ENCODE data around the gene PRKCH. TPM values are rescaled to one million over a fixed set of nuclear protein-coding genes. Genes with fewer than 3 reads are reported as not detected.

PRKCH gene
- total RNA-seq, 1 donor from 2014 or later: 0.30 TPM

- no peak for TF ChIP-seq CTCF (conservative IDR thresholded peaks at IDR 0.05)
- no peak for DNase-seq (ENCODE audit: low read depth, low spot score)
- Mint-ChIP-seq H3K27me3 (ENCODE audit: low read depth) (no peaks in the 10 kb centered on the region), H3K4me3 (no peak overlapping the region), H3K27ac (ENCODE audit: unreplicated experiment) (no peak overlapping the region), H3K4me1 (no peaks in the 10 kb centered on the region), H3K9me3 (no peaks in the 10 kb centered on the region), H3K36me3 (ENCODE audit: low read depth) (no peaks in the 10 kb centered on the region)
Measured at GRCh38 chr14:61584331-61584741, 263.0 kb downstream of the PRKCH start.

DNA sequence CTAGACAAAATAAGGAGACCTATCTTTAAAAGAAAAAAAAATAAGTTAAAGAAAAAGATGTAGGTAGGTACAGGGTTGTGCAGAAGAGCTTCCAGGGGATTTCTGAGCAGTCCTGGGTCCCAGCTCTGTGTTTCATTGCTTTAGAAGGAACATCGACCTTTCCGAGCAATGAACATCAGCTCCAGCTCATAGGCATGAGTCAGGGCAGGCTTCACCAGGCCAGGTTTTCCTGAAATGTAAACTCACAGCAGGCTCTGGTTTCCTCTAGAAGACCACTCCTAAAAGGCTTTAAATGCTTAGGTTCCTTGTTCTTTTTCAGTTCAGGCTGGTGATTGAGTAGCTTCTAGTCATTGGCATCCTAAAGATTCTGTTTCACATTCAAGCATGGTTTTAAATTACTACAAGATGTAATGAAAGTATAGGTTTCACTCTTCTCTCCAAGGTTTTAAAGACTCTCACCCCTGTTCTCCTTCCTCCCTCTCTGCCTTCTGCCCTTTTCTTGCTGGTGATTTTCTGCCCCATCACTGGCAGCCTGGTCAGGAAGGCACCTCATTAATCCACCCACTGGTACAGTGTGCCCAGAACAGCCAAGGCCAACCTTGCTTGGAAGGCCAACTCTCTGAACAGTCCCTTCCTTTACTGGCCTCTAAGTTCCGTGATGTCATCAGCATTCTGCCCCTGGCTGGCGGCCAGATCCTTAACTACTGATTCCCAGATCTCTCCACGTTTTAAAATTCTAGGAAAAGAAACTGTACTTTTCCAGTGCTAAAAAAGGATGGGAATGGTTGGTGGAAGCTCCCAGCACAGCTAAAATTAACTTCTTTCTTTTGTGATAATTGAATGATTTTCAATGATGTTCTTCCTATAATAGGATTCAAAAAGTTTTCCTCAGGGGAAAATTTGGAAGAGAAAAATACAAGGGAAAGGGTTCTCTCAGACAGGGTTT is 264.5 kb downstream of the PRKCH start:
- H3K4me3 Mint-ChIP-seq: no peak overlapping the region
- H3K27ac Mint-ChIP-seq (ENCODE audit: unreplicated experiment): no peak overlapping the region
- H3K9me3 Mint-ChIP-seq: no peaks in the 10 kb centered on the region
- DNase-seq (ENCODE audit: low read depth, low spot score): no peak
- H3K4me1 Mint-ChIP-seq: no peaks in the 10 kb centered on the region
- H3K27me3 Mint-ChIP-seq (ENCODE audit: low read depth): no peaks in the 10 kb centered on the region
- no peaks in the 10 kb centered on the region for H3K36me3 Mint-ChIP-seq (ENCODE audit: low read depth)
- no peak for TF ChIP-seq CTCF (conservative IDR thresholded peaks at IDR 0.05)

DNA sequence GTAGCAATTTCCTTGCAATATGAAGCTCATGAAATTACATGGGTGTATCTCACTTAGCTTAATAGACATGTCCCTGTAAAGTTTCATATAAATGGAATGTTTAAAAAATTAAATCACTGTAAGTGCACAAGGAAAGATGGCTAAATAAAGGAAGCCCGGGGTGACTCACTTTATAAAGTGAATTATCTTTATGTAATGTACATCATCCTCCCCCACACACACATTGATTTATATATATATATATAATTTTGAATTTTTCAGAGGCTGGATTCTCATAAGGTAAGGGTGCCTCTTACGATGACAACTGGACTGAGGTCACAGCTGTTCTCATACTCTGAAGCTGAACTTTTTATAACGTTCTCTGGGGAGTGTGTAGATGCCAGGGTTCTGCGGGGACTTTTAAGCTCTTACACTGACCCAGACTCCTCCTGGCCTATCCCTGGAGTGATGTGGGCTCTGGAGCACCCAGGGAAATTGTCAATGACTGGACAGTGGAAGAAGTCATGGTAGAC is 265.2 kb downstream of the PRKCH start:
- no peaks in the 10 kb centered on the region for H3K4me1 Mint-ChIP-seq
- no peak for TF ChIP-seq CTCF (conservative IDR thresholded peaks at IDR 0.05)
- H3K36me3 Mint-ChIP-seq (ENCODE audit: low read depth): no peaks in the 10 kb centered on the region
- no peaks in the 10 kb centered on the region for H3K27me3 Mint-ChIP-seq (ENCODE audit: low read depth)
- no peak overlapping the region for H3K27ac Mint-ChIP-seq (ENCODE audit: unreplicated experiment)
- no peak for DNase-seq (ENCODE audit: low read depth, low spot score)
- H3K4me3 Mint-ChIP-seq: no peak overlapping the region
- no peaks in the 10 kb centered on the region for H3K9me3 Mint-ChIP-seq

- TF ChIP-seq CTCF (conservative IDR thresholded peaks at IDR 0.05): no peak
- no peak overlapping the region for H3K27ac Mint-ChIP-seq (ENCODE audit: unreplicated experiment)
Measured at GRCh38 chr14:61587081-61587713, 265.8 kb downstream of the PRKCH start.

DNA sequence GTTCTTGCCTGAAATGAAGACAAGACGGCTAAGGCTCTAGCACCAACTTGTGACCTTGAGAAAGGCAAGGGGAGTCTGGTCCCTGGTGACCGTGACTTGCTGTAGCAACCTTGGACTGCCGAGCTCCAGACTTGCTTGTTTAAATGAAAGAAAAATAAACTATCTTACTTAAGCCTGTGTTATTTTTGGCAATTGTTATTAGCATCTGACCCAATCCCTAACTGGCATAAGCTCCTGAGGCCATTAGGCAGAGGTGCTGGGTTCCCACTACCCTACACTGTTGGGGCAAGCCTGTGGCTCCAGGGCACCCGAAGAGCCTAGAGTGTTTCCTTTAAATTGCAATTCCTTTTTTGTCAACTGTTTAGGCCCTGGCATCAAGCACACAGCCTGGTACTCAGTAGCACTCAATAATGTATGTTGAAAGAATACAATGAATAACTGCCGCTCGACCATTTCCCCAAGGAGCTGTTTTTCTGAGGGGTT is 267.1 kb downstream of the PRKCH start:
- Mint-ChIP-seq H3K27me3 (ENCODE audit: low read depth) (no peaks in the 10 kb centered on the region), H3K27ac (ENCODE audit: unreplicated experiment) (no peak overlapping the region)

More at GRCh38 chr14:61587081-61587713, 265.8 kb downstream of the PRKCH start:
- Mint-ChIP-seq H3K9me3 (no peaks in the 10 kb centered on the region), H3K36me3 (ENCODE audit: low read depth) (no peaks in the 10 kb centered on the region), H3K4me1 (no peaks in the 10 kb centered on the region), H3K4me3 (no peak overlapping the region), H3K27me3 (ENCODE audit: low read depth) (no peaks in the 10 kb centered on the region)
- no peak for DNase-seq (ENCODE audit: low read depth, low spot score)

More for the DNA sequence above, 267.1 kb downstream of the PRKCH start:
- Mint-ChIP-seq H3K36me3 (ENCODE audit: low read depth) (no peaks in the 10 kb centered on the region), H3K4me1 (no peaks in the 10 kb centered on the region), H3K4me3 (no peak overlapping the region), H3K9me3 (no peaks in the 10 kb centered on the region)
- DNase-seq (ENCODE audit: low read depth, low spot score): no peak
- TF ChIP-seq CTCF (conservative IDR thresholded peaks at IDR 0.05): no peak
